PFSK-1 (cell line): ENCODE results near the gene ACADL.

ENCODE experiments used
- FOXP2 ChIP-seq: optimal IDR thresholded peaks from 2 replicates; pipeline ENCODE3; 2011; ENCODE audit warnings: borderline replicate concordance, control low read depth, inconsistent platforms; ENCODE audit not compliant: insufficient read depth; ENCODE audit errors: extremely low read length, extremely low read depth
- POLR2AphosphoS5 ChIP-seq: IDR thresholded peaks from 2 replicates; pipeline ENCODE4 v1.6.1; 2012; ENCODE audit warnings: low read depth, mild to moderate bottlenecking, control low read depth, low read length, moderate library complexity
- REST ChIP-seq, 2 experiments: IDR thresholded peaks; 2 replicates each; pipeline versions ENCODE4 v1.6.1 to v1.8.0; 2011 to 2012; ENCODE audit warnings: low read depth in 2 of 2, low read length in 2 of 2, control low read depth in 1 of 2, inconsistent platforms in 1 of 2, mild to moderate bottlenecking in 1 of 2, moderate library complexity in 1 of 2; ENCODE audit not compliant: insufficient read depth in 1 of 2
- SIN3A ChIP-seq: IDR thresholded peaks from 2 replicates; pipeline ENCODE4 v1.6.1; 2012; ENCODE audit warnings: mild to moderate bottlenecking, low read length, moderate library complexity, borderline replicate concordance; ENCODE audit not compliant: insufficient read depth
- TAF1 ChIP-seq: IDR thresholded peaks from 2 replicates; pipeline ENCODE4 v1.6.1; 2012; ENCODE audit warnings: low read length, control low read depth, borderline replicate concordance; ENCODE audit not compliant: insufficient read depth

The ACADL gene

GRCh38 chr2:210227290-210228088 is 2.2 kb upstream of the ACADL start:
- TF ChIP-seq REST (IDR thresholded peaks at IDR 0.05; ENCODE audit: insufficient read depth in 1 of 2, low read depth in 2 of 2, low read length in 2 of 2): no peak
- no peak for TF ChIP-seq TAF1
- TF ChIP-seq FOXP2: no peak
- no peak for TF ChIP-seq POLR2AphosphoS5
- TF ChIP-seq SIN3A: no peak

GRCh38 chr2:210226223-210226622 is 976 bp upstream of the ACADL start:
- TF ChIP-seq SIN3A (no peak), FOXP2 (no peak), POLR2AphosphoS5 (no peak), TAF1 (no peak), REST (IDR thresholded peaks at IDR 0.05; ENCODE audit: insufficient read depth in 1 of 2, low read depth in 2 of 2, low read length in 2 of 2) (no peak)

GRCh38 chr2:210224591-210224940 is 681 bp downstream of the ACADL start:
- TF ChIP-seq REST (IDR thresholded peaks at IDR 0.05; ENCODE audit: insufficient read depth in 1 of 2, low read depth in 2 of 2, low read length in 2 of 2) (no peak), POLR2AphosphoS5 (no peak), SIN3A (no peak), FOXP2 (no peak), TAF1 (no peak)

- TF ChIP-seq POLR2AphosphoS5: no peak
- TF ChIP-seq TAF1: no peak
- no peak for TF ChIP-seq FOXP2
- TF ChIP-seq REST (IDR thresholded peaks at IDR 0.05; ENCODE audit: insufficient read depth in 1 of 2, low read depth in 2 of 2, low read length in 2 of 2): no peak
- TF ChIP-seq SIN3A: no peak
Observed at GRCh38 chr2:210215120-210215519, 10.1 kb downstream of the ACADL start.
